PC-9 (cell line): ENCODE results near the gene EVI5. TPM values are rescaled to one million over a fixed set of nuclear protein-coding genes. Genes with fewer than 3 reads are reported as not detected.
"Not testable (repeated sequence)": the region's sequence is repeated elsewhere in the genome, so short reads cannot be mapped to it uniquely, and the experiment has no call there.

Experiments used
- BruUV-seq: library from RNA; stranded (reverse); fragments of 400-500 nt; replicated peaks from 2 replicates; lab custom pipeline; 2021; lab: Mats Ljungman, UMichigan
- CTCF ChIA-PET: fragments of 300-600 bp; sonication (Branson Sonifier 250); formaldehyde crosslinking; loops from one replicate; lab custom pipeline; 2022; ENCODE audit warnings: antibody characterized with exemption; lab: Charles Lee
- POLR2A ChIA-PET: fragments of 300-600 bp; sonication (Branson Sonifier 250); formaldehyde crosslinking; loops from one replicate; lab custom pipeline; 2022; ENCODE audit warnings: antibody characterized with exemption; ENCODE audit not compliant: unreplicated experiment; lab: Charles Lee
- DNase-seq, 2 experiments: peaks; one replicate each; pipeline versions ENCODE4 v3.0.0 to v3.0.0-alpha.2; 2015 to 2022; ENCODE audit warnings: mixed read lengths in 1 of 2
- H2AFZ ChIP-seq: fragments of 200-600 bp; sonication (generic); 2 replicates; pipeline ENCODE4 v1.8.1; 2017; ENCODE audit warnings: antibody characterized with exemption
- H3F3A ChIP-seq: fragments of 200-600 bp; sonication (generic); 2 replicates; pipeline ENCODE4 v1.8.1; 2017; ENCODE audit warnings: antibody characterized with exemption, mild to moderate bottlenecking, low read depth; ENCODE audit not compliant: insufficient read depth
- H3K27ac ChIP-seq: fragments of 200-600 bp; sonication (generic); 2 replicates; pipeline ENCODE4 v1.6.1; 2016; ENCODE audit warnings: mixed run types
- H3K27me3 ChIP-seq: fragments of 200-600 bp; sonication (generic); 2 replicates; pipeline ENCODE4 v1.6.1; 2016; ENCODE audit warnings: low read depth, mixed run types; ENCODE audit not compliant: insufficient read depth
- H3K36me3 ChIP-seq: fragments of 200-600 bp; sonication (generic); 2 replicates; pipeline ENCODE4 v1.6.1; 2016; ENCODE audit warnings: low read depth, mixed run types
- H3K4me1 ChIP-seq: fragments of 200-600 bp; sonication (generic); replicated peaks from 2 replicates; pipeline ENCODE4 v1.6.1; 2016; ENCODE audit warnings: mixed run types; ENCODE audit not compliant: insufficient read depth
- H3K4me2 ChIP-seq: fragments of 200-600 bp; sonication (generic); 2 replicates; pipeline ENCODE4 v1.6.1; 2017; ENCODE audit warnings: mixed run types
- H3K4me3 ChIP-seq: fragments of 200-600 bp; sonication (generic); 2 replicates; pipeline ENCODE4 v1.6.1; 2016; ENCODE audit warnings: mixed run types
- H3K79me2 ChIP-seq: fragments of 200-600 bp; sonication (generic); 2 replicates; pipeline ENCODE4 v1.6.1; 2017; ENCODE audit warnings: low read depth, mixed run types
- H3K9me2 ChIP-seq: fragments of 200-600 bp; sonication (generic); 2 replicates; pipeline ENCODE4 v1.8.1; 2017; ENCODE audit warnings: mild to moderate bottlenecking; ENCODE audit not compliant: insufficient read depth
- H3K9me3 ChIP-seq: fragments of 200-600 bp; sonication (generic); 2 replicates; pipeline ENCODE4 v1.8.1; 2016; ENCODE audit warnings: low read depth; ENCODE audit not compliant: insufficient read depth
- H4K20me1 ChIP-seq: fragments of 200-600 bp; sonication (generic); 2 replicates; pipeline ENCODE4 v1.8.1; 2017; ENCODE audit not compliant: insufficient read depth
- CTCF ChIP-seq: fragments of 200-600 bp; sonication (generic); conservative IDR thresholded peaks from 2 replicates; pipeline ENCODE4 v1.6.1; 2017; ENCODE audit warnings: mixed run types, antibody characterized with exemption, mild to moderate bottlenecking, moderate library complexity
- EZH2 ChIP-seq: fragments of 200-600 bp; sonication (generic); IDR thresholded peaks from 2 replicates; pipeline ENCODE4 v1.8.0; 2017; ENCODE audit warnings: antibody characterized with exemption, low read depth
- intact Hi-C: fragments of 100-400 bp; cut with micrococcal nuclease; formaldehyde crosslinking; loops from one replicate; pipeline ENCODE4 v1.10.0; 2022; ENCODE audit not compliant: unreplicated experiment
- total RNA-seq: library from RNA; stranded (reverse); gene quantifications from 2 replicates; pipeline ENCODE4 v1.2.3, GENCODE V29; 2021

The EVI5 gene
- total RNA-seq, 1 experiment from 2014 or later: 32.0 TPM

GRCh38 chr1:92778376-92778775, 6.5 kb downstream of the EVI5 start:
- Histone ChIP-seq H3K4me1 (peaks cover 12% of the 10 kb centered on the region), H3F3A (no peaks in the 10 kb centered on the region), H4K20me1 (peaks cover 15% of the 10 kb centered on the region; the same call in 1 of the 2 replicates), H3K79me2 (peaks cover 79% of the 10 kb centered on the region), H3K4me3 (no peak overlapping the region), H3K9me2 (no peaks in the 10 kb centered on the region), H3K27ac (no peak overlapping the region), H2AFZ (no peak overlapping the region), H3K4me2 (no peak overlapping the region), H3K9me3 (no peaks in the 10 kb centered on the region), H3K36me3 (no peaks in the 10 kb centered on the region), H3K27me3 (no peaks in the 10 kb centered on the region)
- CTCF ChIA-PET: no interaction called here
- no peak for DNase-seq
- TF ChIP-seq CTCF: no peak
- no peak for TF ChIP-seq EZH2
- intact Hi-C loops: no loop called here
- POLR2A ChIA-PET: no interaction called here
- BruUV-seq: no TSS peak

GRCh38 chr1:92774407-92774806, 10.5 kb downstream of the EVI5 start:
- no peak for DNase-seq
- POLR2A ChIA-PET: no interaction called here
- Histone ChIP-seq H4K20me1 (peaks cover 15% of the 10 kb centered on the region; the same call in 1 of the 2 replicates), H2AFZ (no peak overlapping the region), H3K4me1 (no peaks in the 10 kb centered on the region), H3K4me3 (no peak overlapping the region), H3K36me3 (no peaks in the 10 kb centered on the region), H3K27ac (no peak overlapping the region), H3K79me2 (peaks cover 61% of the 10 kb centered on the region), H3K27me3 (no peaks in the 10 kb centered on the region), H3F3A (no peaks in the 10 kb centered on the region), H3K4me2 (no peak overlapping the region), H3K9me2 (no peaks in the 10 kb centered on the region), H3K9me3 (no peaks in the 10 kb centered on the region)
- intact Hi-C loops: no loop called here
- no TSS peak for BruUV-seq
- TF ChIP-seq EZH2 (no peak), CTCF (no peak)
- CTCF ChIA-PET: no interaction called here

GRCh38 chr1:92773749-92774148, 11.2 kb downstream of the EVI5 start:
- H2AFZ ChIP-seq, H3K4me1 ChIP-seq, intact Hi-C loops, H3F3A ChIP-seq, H3K9me3 ChIP-seq, DNase-seq, H3K4me3 ChIP-seq, H3K4me2 ChIP-seq, H3K36me3 ChIP-seq, H3K27ac ChIP-seq, H3K9me2 ChIP-seq, POLR2A ChIA-PET, H3K27me3 ChIP-seq, BruUV-seq, CTCF ChIA-PET: not testable (repeated sequence)
- Histone ChIP-seq H4K20me1 (peaks cover 15% of the 10 kb centered on the region; the same call in 1 of the 2 replicates), H3K79me2 (peaks cover 54% of the 10 kb centered on the region)

GRCh38 chr1:92769856-92770255, 15.1 kb downstream of the EVI5 start:
- POLR2A ChIA-PET: no interaction called here
- no peak overlapping the region for H2AFZ ChIP-seq
- peaks cover 6% of the 10 kb centered on the region; the same call in 1 of the 2 replicates for H4K20me1 ChIP-seq
- H3K79me2 ChIP-seq: peaks cover 51% of the 10 kb centered on the region
- no peaks in the 10 kb centered on the region for H3F3A ChIP-seq
- CTCF ChIA-PET: interaction anchor here (0.6 kb wide), 2 partner anchors 52 to 57 kb away, joined by 4 to 14 read pairs; no protein-coding TSS in a partner anchor
- BruUV-seq: no TSS peak
- no peak overlapping the region for H3K27ac ChIP-seq
- no peak for DNase-seq
- H3K9me3 ChIP-seq: no peaks in the 10 kb centered on the region; the same call in 1 of the 2 replicates
- no peaks in the 10 kb centered on the region for H3K4me1 ChIP-seq
- TF ChIP-seq EZH2 (no peak), CTCF (no peak)
- peaks cover 4% of the 10 kb centered on the region; the same call in 1 of the 2 replicates for H3K36me3 ChIP-seq
- no peak overlapping the region for H3K4me2 ChIP-seq
- H3K9me2 ChIP-seq: no peaks in the 10 kb centered on the region
- H3K4me3 ChIP-seq: no peak overlapping the region
- intact Hi-C loops: no loop called here
- no peaks in the 10 kb centered on the region for H3K27me3 ChIP-seq
